Endometrium (tissue), 2 donors: ENCODE results near the gene NTN4.

Experiments
- FAIRE-seq: peaks from 2 replicates; lab custom pipeline; 2012; peaks lifted over from hg19 to GRCh38; lab: Jason Lieb, UNC
- donor health status: control.
- donor health status: control.

Gene NTN4

DNA sequence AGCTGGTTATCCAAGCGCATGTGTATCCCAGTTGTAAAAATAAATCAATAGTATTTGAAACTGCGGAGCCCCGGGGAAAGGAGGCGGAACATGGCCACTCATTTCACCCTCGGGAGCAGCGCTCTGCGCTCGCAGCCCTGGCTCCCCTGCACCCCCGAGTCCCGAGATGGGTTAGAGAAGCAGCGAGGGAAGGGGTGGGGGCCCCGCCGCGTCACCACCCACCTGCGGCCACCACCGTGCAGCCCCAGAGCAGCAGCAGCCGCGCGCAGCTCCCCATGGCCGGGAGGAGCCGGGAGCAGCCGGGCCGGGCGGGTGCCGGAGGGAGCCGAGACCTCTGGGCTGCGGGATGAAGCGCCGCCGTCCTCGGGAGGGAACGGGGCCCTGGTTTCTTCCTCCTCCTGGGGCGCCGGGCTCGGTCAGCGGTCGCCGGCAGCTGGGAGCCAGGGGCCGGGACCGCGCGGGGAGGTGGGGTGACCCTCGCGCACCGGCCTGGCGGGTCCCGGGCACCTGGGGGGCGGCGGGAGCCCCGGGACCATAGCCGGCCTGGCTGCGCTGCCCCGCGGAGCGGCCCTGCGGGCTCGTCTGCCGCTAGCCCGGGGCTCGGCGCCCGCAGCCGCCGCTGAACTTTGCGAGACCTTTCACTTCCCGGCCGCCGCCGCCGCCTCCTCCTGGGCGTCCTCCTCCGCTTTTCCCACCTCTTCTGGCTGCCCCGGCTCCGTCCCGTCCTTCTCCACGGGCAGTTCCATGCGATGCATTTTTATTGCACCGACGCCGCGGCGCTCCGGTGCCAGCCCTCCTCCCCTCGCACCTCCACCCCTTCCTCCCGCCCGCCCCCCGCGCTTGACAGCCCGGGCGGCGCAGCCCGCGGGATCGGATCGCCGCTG, at the start of gene NTN4:
TSS of gene NTN4 (minus strand) at position 732 of the 884 bp plus-strand sequence. CDS start at position 277, 455 bp downstream.
- no peak for FAIRE-seq

DNA sequence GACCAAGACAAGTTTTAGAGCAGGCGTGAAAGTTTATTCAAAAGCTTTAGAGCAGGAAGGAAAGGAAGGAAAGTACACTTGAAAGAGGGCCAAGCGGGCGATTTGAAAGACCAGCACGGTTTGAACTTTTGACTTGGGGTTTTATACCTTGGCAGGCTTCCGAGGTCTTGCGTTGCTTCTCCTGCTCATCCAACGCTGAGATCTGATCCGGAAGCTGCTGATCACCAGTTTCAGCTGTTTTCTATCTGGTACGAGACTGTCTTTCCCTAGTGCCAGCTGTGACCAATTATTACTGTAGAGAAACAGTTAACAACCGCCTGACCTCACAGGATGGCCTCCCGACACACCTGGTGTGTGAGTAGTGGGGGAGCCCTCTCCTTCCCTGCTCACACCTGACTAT, 47.6 kb upstream of the NTN4 start:
- no peak for FAIRE-seq

DNA sequence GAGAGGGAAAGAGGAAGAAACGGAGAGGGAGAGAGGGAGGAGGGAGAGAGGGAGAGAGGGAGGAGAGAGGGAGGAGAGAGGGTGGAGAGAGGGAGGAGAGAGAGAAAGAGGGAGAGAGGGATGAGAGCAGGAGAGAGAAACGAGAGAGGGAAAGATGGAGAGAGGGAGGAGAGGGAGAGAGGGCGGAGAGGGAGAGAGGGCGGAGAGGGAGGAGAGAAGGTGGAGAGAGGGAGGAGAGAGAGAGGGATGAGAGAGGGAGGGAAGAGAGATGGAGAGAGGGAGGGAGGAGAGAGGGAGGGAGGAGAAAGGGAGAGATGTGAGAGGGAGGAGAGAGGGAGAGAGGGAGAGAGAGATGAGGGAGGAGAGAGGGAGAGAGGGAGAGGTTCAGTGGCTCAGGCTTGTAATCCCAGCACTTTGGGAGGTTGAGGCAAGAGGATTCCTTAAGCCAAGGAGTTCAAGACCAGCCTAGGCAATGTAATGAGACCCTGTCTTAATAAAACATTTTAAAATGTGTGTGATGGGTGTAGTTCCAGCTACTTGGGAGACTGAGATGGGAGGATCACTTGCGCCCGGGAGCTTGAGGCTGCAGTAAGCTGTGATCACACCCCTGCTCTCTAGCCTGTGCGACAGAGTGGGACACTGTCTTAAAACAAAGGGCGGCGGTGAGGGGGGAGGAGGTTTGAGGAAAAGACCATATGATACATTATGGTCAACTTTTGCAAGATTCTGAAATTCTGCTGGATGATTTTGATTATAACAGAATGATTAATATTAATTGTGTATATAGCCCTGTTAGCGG, 46.9 kb upstream of the NTN4 start:
- FAIRE-seq = no peak

DNA sequence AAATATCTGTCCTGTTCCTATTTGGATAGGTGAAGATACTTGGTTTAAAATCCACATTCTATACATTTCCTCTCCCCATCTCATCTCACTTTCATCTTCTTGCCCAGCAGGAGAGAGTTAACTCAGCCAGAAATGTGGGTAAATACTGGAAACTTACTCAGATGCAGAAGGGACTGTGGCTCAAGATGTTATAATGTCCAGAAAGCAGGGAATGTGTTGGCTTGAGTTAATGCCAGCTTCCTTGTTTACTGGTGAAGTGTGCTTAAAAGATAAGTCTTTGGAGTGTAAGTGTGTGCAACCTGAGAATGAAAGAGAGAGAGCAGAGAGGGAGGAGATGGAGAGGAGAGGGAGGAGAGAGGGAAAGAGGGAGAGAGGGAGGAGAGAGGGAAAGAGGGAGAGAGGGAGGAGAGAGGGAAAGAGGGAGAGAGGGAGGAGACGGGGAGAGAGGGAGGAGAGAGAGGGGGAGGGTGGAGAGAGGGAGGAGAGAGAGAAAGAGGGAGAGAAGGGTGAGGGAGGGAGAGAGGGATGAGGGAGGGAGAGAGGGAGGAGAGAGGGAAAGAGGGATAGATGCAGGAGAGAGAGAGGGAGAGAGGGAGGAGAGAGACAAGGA, 46.2 kb upstream of the NTN4 start:
- no peak for FAIRE-seq

DNA sequence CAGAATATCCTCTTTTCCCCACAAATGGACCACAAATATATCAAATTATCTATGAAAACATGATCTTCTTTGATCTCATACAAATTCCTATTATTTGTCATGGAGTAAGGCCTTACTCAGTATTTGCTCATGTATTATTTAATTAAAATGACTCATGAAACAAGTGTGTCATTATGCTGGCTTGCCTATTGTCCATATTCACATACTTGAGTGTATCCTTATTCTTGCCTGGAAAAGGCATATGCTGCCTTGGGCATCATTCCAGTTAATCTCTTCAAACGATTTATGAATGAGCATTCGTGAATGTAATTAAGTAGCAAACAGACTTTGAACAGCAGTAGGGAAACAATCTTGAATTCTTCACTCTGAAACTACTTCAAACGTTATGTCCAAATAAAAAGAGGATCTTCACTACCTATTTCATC, 45.6 kb upstream of the NTN4 start:
- peak; percentile 64 for FAIRE-seq

DNA sequence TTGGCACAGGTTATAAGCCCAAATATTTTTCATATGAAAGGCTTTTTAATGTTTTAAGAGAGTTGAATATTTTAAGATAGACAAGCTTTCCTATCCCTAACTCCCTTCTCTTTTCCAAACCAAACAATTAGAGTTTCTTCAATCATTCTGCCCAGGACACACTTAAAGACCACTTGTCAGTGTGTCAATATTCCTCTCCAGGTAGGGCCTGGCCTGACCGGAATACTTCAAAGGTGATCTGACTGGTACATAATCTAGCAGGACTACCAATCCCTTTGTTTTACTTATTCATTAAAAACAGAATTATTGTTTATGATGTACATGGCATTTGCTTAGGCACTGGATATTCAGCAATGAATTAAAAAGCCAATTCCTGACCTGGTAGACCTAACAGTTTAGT, 44.0 kb upstream of the NTN4 start:
- no peak for FAIRE-seq

DNA sequence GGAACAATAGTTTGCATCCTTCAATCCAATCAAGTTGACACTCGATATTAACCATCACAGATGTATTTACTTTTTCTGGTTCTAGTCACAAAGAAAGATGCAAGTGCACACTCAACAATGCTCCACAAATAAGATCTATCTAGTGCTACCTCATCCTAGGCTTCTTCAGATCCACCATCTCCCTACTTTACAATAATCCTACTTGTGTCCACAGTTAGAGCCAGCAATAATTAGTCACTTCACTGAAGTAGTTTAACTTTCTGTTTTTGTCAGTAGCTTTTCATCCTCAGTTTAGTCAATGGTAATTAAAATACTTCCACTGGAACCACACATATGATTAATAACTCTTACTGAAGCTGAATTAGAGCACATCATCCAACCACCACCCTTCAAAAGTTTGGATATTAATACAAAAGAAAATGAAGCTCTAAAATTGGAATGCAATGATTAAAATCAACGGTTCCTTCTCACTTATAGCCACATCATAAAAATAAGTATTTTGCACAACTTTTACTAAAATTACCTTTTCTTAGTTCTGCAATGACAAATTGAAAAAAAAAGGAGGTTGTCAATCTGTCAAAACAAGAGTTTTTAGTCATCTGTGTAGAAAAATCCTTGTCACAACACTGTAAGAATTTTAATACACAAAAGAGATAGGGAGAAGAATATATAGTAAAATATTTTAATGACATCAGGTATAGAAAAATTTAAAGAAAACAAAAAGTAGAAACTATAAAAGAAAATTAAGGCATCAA, 39.9 kb upstream of the NTN4 start:
- no peak for FAIRE-seq

DNA sequence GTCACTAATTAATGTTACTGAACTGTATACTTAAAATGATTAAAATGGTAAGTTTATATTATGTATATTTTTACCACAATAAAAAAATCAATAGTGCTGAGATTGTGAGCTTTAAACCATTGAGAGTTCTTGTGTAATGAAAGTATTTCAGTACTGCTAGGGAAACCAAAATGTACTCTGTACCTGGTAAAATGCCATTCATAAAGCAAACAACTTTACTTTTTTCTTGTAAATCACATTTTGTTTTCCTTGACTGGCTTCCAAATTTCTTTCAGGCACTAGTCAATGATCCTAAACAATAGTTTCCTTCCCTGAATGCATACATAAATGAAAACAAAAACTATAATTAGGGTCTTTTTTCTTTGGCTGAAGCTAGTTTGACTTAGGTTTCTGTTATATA, 38.8 kb upstream of the NTN4 start:
- peak; percentile 64 for FAIRE-seq

DNA sequence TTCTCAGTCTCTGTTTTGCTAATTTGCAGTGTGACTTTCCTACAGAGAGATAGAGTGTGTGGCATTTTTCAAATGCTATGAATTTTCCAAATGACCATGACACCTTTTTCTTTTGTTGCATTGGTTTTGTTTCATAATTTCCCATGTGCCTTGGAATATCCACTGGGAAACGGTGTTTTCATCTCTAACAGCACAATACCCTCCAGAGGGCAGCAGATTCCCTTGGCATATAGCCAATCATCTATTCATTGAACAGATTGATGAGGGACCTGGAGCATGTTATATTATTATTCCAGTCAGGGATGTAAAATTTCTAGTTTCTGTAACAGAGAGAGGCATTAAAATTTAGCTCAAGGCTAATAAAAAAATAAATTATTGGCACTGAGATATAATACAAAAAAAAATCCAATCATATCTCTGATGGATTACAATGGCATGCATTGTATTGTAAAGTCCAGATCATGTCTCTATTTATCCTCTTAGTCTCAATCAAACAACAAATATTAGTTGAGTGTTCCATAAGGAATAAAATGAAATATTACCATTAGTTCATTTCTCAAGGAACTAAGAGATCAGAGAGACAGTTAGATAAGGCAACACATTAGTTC, 29.6 kb upstream of the NTN4 start:
- FAIRE-seq = peak; percentile 51

DNA sequence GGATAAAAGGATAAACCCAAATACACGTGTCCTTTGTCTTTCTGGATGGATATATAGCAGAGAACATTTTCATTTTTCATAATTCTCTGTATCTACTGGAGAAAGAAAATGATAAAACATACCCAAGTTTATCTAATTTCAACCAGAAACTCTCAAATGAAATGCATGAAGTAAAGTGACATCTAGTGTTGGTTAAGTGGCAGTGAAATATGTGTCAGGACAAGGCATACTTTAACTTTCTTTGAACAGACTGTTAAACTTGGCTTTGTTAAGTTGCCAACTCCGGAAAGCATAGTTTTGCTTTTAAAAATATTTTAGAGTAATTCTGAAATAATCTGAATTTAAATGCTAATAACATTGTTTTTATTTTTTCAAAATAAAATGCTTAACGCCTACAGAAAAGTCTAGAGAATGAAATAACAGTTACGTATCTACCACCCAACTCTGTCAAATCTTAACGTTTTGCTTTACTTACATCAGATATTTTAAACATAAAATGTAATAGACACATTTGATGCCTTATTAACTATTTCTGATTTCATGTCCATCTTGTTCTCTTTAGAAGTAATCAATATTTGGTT, 25.2 kb upstream of the NTN4 start:
- FAIRE-seq = peak; percentile 88

DNA sequence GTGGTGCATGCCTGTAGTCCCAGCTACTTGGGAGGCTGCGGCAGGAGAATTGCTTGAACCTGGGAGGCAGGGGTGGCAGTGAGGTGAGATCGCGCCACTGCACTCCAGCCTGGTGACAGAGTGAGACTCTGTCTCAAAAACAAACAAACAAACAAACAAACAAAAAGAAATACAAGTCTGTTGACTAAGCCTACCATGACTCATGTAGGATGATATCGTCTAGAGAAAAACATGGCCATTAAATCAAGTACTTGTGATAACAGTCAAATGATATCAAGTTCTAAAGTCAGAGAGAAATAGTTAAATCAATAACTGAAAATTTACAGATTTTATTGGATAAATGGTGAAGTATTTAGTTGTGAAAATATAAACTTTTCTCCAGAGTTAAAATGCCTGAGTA, 21.6 kb upstream of the NTN4 start:
- FAIRE-seq = peak; percentile 4

DNA sequence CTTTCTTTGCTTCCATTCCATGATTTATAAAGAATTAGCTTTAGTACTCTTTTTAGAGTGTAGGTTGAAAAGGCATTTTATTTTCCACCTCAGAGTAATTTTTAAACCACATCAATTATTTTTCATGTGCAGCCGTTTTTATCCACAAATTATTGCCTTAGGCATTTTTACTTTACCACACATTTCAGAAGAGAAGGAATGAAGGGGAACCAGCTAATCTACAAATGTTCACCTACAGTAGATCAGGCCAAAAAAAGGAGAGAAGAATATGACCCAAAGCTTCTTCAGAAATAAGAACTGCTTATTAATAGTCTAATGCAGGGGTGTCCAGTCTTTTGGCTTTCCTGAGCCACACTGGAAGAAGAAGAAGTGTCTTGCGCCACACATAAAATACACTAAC, 19.8 kb upstream of the NTN4 start:
- no peak for FAIRE-seq

DNA sequence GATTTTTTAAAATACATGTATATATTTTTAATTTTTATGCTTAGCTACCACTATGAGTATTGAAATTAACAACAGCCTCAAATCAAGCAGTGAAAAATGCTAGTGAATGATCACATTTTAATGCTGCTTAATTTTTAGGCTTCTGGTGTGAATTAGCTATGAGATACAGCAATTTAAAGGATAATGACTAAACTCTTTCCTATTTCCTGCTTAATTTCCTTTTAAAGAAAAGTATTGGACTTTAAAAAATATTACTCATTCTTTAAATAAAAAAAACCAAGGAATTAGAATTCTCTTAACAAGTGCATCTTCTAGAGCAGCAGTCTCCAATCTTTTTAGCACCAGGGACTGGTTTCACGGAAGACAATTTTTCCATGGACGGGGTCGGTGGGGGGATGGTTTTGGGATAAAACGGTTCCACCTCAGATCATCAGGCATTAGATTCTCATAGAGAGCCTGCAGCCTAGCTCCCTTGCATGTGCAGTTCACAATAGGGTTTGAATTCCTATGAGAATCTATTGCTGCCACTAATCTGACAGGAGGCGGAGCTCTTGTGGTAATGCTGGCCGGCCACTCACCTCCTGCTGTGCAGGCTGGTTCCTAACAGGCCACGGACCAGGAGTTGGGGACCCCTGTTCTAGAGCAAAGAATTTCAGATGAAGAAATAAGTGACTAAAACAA, 18.6 kb upstream of the NTN4 start:
- no peak for FAIRE-seq

DNA sequence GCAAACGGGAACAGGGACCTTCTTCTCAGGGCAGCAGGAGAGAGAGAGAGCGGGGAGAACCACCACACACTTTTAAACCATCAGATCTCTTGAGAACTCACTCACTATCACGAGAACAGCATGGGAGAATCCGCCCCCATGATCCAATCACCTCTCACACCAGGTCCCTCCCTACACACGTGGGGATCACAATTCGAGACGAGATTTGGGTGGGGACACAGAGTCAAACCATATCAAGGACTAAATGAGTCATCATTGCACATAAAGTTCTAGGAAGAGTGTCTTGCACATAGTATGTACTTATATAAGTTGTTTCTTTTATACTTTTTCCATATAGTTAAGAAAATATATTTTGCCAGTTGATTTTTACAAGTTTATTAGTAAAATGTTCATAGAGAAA, 17.6 kb upstream of the NTN4 start:
- FAIRE-seq = no peak

DNA sequence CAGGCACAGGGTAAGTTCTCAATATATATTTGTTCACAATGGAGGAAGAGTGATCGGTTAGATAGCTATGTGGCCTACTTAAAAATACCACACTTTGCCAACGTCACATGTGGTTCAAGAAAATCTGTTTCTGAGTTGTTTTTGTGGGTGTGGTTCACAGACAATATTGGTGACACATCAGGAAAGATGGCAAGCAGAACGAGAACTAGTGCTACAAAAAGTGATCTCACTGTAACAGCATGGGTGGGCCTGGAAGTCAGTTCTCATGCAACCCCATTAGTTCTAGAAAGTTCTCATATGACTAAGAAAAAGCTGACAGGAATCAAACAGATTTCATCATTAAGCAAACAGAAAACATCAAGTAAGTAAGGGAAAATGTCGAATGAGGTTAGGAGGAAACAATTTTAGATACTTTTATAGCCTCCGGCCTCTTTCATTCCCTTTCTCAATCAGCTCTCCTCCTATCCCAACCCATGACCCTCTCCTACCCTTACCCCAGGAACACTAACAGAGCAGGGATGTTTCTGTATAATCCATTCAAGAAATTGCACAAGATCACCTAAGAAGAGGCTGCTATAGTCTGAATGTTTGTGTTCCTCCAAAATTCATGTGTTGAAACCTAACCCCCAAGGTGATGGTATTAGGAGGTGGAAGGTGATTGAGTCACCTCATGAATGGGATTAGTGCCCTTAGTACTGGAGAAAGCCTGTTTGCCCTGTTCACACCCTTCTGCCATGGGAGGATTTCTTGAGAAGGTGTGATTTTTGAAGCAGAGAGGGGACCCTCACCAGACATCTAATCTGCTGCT, 15.5 kb upstream of the NTN4 start:
- FAIRE-seq = no peak

DNA sequence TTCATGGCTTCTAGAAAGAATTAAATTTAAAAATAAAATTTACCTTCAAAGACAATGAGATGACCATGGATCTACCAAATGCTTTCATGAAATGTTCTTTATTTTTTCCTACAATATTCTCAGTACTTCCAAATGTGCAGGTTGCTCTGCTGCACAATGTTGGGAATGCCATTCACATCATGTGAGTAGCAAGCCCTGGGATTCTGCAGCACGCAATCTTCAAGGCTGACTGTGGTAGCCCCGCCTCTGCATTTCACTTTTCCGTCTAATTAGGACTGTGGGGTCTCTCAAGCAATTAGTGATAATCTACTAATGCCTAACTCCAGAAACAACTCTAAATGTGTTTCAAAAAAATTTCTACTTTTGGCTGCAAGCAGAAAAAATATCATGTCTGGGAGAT, 13.7 kb upstream of the NTN4 start:
- FAIRE-seq = no peak

DNA sequence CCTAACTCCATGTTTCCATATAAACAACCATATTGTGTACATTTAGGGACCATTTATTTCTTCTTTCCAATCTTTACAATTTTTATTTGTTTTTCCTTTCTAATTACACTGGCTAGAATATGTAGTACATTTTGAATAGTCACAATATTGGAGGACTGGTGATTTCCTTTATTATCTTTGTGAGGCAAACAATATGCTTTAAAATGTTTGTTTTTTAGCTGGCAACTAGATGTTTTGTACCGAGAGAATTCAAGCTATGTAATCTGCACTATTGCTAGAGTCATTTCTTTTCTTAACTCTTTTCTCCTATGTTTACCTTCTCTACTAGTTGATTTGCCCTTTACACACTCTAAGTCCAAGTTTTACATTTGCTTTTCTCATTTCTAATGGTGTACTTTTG, 13.3 kb upstream of the NTN4 start:
- FAIRE-seq = no peak

DNA sequence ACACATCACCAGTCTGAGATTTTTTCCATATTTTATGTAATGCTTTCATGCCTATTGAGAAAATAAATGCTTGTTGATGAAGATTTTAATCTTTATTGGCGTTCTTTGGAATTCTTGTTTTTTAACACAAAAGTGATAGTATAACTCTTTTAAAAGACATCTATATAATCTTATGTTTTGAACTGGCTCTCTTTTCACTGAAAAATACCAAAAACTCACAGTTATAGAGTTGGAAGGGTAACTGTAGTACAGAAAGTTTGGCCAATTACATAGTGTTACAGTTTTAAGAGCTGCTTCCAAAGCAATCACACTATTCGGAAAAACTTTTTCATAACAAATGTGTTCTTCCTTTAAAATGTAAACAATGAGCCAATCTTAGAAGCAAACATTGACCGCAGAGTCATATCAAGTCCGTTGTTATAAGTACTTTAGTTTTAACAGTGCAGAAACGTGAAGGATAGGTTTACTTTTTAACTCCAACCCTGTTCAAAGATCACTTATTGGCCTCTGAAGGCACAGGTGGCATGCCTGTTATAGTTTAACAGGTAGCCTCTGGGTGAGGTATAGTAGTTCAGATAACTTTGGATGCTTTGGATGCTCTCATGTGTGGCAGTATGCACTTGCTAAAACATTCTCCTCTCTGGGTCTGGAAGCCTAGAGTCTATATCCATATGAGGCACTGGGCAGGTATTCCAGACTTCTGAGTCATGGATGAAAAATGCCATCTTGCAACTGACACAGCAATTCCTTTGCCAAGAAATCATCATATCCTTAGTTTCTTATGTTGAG, 12.1 kb upstream of the NTN4 start:
- peak; percentile 43 for FAIRE-seq

DNA sequence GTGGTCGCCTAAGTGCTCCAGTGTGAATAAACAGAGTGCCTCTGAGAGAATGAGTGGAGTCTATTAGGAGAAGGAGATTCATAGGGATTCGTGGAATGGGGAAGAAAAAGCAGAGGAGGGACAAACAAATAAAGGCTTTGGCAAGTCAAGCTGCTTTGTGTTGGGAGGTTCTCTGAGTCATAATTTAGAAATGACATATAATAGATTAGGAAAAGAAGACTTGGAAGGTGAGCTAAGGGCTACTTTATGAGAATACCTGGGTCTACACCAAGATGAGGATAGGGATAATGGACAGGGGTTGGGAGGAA, 6.4 kb upstream of the NTN4 start:
- FAIRE-seq = no peak
